GM12878 (cell line): ENCODE results near the gene AGGF1. TPM values are rescaled to one million over a fixed set of nuclear protein-coding genes. Genes with fewer than 3 reads are reported as not detected.

ENCODE experiments used
- ATAC-seq: fragments of 200-7000 bp; cut with Tn5 transposase; 3 replicates; pipeline ENCODE4 v1.9.1; 2020; ENCODE audit warnings: mild to moderate bottlenecking, moderate library complexity
- BruUV-seq: library from RNA; stranded (reverse); fragments of 400-500 nt; replicated peaks from 2 replicates; lab custom pipeline; 2021; lab: Mats Ljungman, UMichigan
- CTCF ChIA-PET: fragments of 300-600 bp; sonication (Branson Sonifier 250); formaldehyde crosslinking; extraction: SDS; loops from one replicate; lab custom pipeline; 2021; ENCODE audit warnings: inconsistent platforms; lab: Yijun Ruan, JAX
- POLR2A ChIA-PET: fragments of 350-600 bp; formaldehyde crosslinking; extraction: SDS; loops from one replicate; lab custom pipeline; 2021; ENCODE audit warnings: inconsistent platforms; lab: Charles Lee
- RAD21 ChIA-PET: fragments of 300-600 bp; sonication (Branson Sonifier 250); formaldehyde crosslinking; loops from one replicate; lab custom pipeline; 2023; ENCODE audit warnings: antibody characterized with exemption; ENCODE audit not compliant: unreplicated experiment; lab: Charles Lee
- SMC1A ChIA-PET: fragments of 300-600 bp; sonication (Branson Sonifier 250); formaldehyde crosslinking; loops from one replicate; lab custom pipeline; 2023; ENCODE audit not compliant: unreplicated experiment, uncharacterized antibody; lab: Charles Lee
- DNase-seq: peaks from one replicate; pipeline ENCODE4 v3.0.0-alpha.2; 2011; ENCODE audit warnings: low read depth, low spot score
- FAIRE-seq: peaks from 3 replicates; lab custom pipeline; 2011; peaks lifted over from hg19 to GRCh38; lab: Jason Lieb, UNC
- H2AFZ ChIP-seq: 2 replicates; pipeline ENCODE4 v1.6.0; 2011; ENCODE audit warnings: low read depth, low read length, control low read depth; ENCODE audit not compliant: control insufficient read depth
- H3K27ac ChIP-seq: 2 replicates; pipeline ENCODE4 v1.5.1; 2011; ENCODE audit warnings: control low read depth; ENCODE audit not compliant: control insufficient read depth, insufficient read depth
- H3K27me3 ChIP-seq, 2 experiments: replicated peaks in 1 of 2; 2 replicates each; pipeline versions ENCODE4 v1.6.0 to v1.6.1; 2011; ENCODE audit warnings: low read length in 1 of 2; ENCODE audit not compliant: control insufficient read depth in 2 of 2, insufficient read depth in 2 of 2
- H3K36me3 ChIP-seq, 2 experiments: 2 replicates each; pipeline ENCODE4 v1.5.1; 2011; ENCODE audit warnings: low read length in 1 of 2; ENCODE audit not compliant: control insufficient read depth in 2 of 2, insufficient read depth in 2 of 2
- H3K4me1 ChIP-seq: 2 replicates; pipeline ENCODE4 v1.6.1; 2011; ENCODE audit warnings: mild to moderate bottlenecking, low read length, moderate library complexity, mixed read lengths; ENCODE audit not compliant: control insufficient read depth, insufficient read depth
- H3K4me2 ChIP-seq: 2 replicates; pipeline ENCODE4 v1.6.0; 2011; ENCODE audit warnings: control low read depth; ENCODE audit not compliant: control insufficient read depth, insufficient read depth
- H3K4me3 ChIP-seq: fragments of 200-600 bp; sonication (generic); 2 replicates; pipeline ENCODE4 v1.5.1; 2016
- H3K79me2 ChIP-seq: 2 replicates; pipeline ENCODE4 v1.6.0; 2011; ENCODE audit warnings: low read length; ENCODE audit not compliant: control insufficient read depth, insufficient read depth
- H3K9ac ChIP-seq: 2 replicates; pipeline ENCODE4 v1.8.0; 2011; ENCODE audit warnings: low read length, control low read depth, mixed read lengths; ENCODE audit not compliant: control insufficient read depth, insufficient read depth
- H3K9me3 ChIP-seq: replicated peaks from 3 replicates; pipeline ENCODE4 v1.5.1; 2011; ENCODE audit warnings: mild to moderate bottlenecking, low read length; ENCODE audit not compliant: control insufficient read depth, insufficient read depth
- H4K20me1 ChIP-seq: 2 replicates; pipeline ENCODE4 v1.6.0; 2011; ENCODE audit not compliant: control insufficient read depth, insufficient read depth
- CBX3 ChIP-seq: fragments of 200-600 bp; sonication (generic); IDR thresholded peaks from 2 replicates; pipeline ENCODE4 v1.6.1; 2016; ENCODE audit warnings: low read depth, borderline replicate concordance
- EGR1 ChIP-seq, 2 experiments: IDR thresholded peaks; 1 replicate in 1 of 2; 2 replicates in 1 of 2; pipeline ENCODE4 v1.6.1; 2011 to 2012; ENCODE audit warnings: low read depth in 2 of 2, low read length in 2 of 2, borderline replicate concordance in 1 of 2, mild to moderate bottlenecking in 1 of 2, moderate library complexity in 1 of 2
- GATAD2B ChIP-seq: fragments of 450-650 bp; conservative IDR thresholded peaks from 2 replicates; pipeline ENCODE4 v1.6.1; 2017; ENCODE audit warnings: low read depth, mild to moderate bottlenecking, moderate library complexity
- MEF2B ChIP-seq: fragments of 450-650 bp; IDR thresholded peaks from 2 replicates; pipeline ENCODE4 v1.6.1; 2018; ENCODE audit warnings: mild to moderate bottlenecking, moderate library complexity; ENCODE audit not compliant: partially characterized antibody, poor library complexity, severe bottlenecking
- POLR2AphosphoS2 ChIP-seq: IDR thresholded peaks from 2 replicates; pipeline ENCODE4 v1.6.1; 2011; ENCODE audit warnings: low read depth, mild to moderate bottlenecking, low read length, improper control_type of control experiment, moderate library complexity
- SPI1 ChIP-seq: IDR thresholded peaks from 2 replicates; pipeline ENCODE4 v1.6.1; 2011; ENCODE audit warnings: low read depth, mild to moderate bottlenecking, low read length, moderate library complexity, borderline replicate concordance; ENCODE audit not compliant: insufficient read depth
- WGBS: methylation state at CpG from one replicate; pipeline ENCODE4 v1.1.6; 2016; ENCODE audit warnings: low lambda C conversion rate; ENCODE audit not compliant: insufficient replicate concordance, insufficient coverage; ENCODE audit errors: missing lambda C conversion rate; 5-methylcytosine and 5-hydroxymethylcytosine counted together
- in situ Hi-C: fragments of 300-500 bp; cut with MboI; formaldehyde crosslinking; loops from 9 replicates; pipeline ENCODE4 v1.14.3; 2018; ENCODE audit warnings: mixed read lengths
- intact Hi-C: fragments of 100-400 bp; cut with micrococcal nuclease; formaldehyde crosslinking; loops from one replicate; pipeline ENCODE4 v1.14.2; 2022; ENCODE audit not compliant: unreplicated experiment
- polyA plus RNA-seq, 11 experiments: library from polyadenylated mRNA; depleted of rRNA in 4 of 11; unstranded in 6 of 11; stranded (reverse) in 5 of 11; fragments of >200 nt; fragmentation: Nextera tagmentation in 4 of 11; fragmentation: Illumina TruSeq in 1 of 11; extraction: Ambion mirVana in 4 of 11; extraction: Trizol in 1 of 11; gene quantifications; 1 replicate in 1 of 11; 2 replicates in 10 of 11; pipeline versions ENCODE4 v1.2.1 to v1.2.3, GENCODE V29; 2011 to 2016; ENCODE audit warnings: inconsistent platforms in 2 of 11, missing spikeins in 2 of 11, low read depth in 1 of 11
- total RNA-seq, 4 experiments: library from RNA; depleted of rRNA in 3 of 4; stranded (reverse); fragments of >200 nt in 3 of 4; fragmentation: Illumina TruSeq in 1 of 4; extraction: Trizol in 1 of 4; gene quantifications; 2 replicates each; pipeline versions ENCODE4 v1.2.1 to v1.2.3, GENCODE V29; 2013 to 2021

Gene AGGF1
- total and polyA plus RNA-seq, 10 of the 15 experiments (the other 5 are each of a cell fraction or from before 2014, with no cell fraction given), result 7.3 to 43.4 (median 20.2) TPM

DNA sequence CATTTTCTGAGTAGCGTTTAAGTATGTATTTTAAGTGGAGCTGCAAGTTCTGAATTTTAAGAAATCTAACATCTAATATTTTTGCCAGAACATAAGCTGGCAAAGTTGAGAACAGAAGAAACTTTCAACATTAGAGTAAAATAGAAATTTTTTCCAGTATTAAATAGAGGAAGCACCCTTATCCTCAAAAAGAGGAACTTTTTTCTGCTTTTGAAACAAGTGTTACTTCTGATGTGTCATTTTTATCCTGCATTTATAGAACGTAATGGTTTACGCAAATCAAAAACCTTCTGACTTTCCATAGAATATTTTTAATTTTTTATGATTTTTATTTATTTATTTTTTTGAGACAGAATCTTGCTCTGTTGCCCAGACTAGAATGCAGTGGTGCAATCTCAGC is 35.1 kb downstream of the AGGF1 start (continued):
- TF ChIP-seq MEF2B (no peak), GATAD2B (no peak)

- RAD21 ChIA-PET, result interaction anchor here (1.0 kb wide), 1 partner anchor 291 kb away, joined by 3 read pairs; no protein-coding TSS in a partner anchor
- H3K9ac ChIP-seq, result no peak overlapping the region
- no peaks in the 10 kb centered on the region for H3K27me3 ChIP-seq
- DNase-seq (no peak), ATAC-seq (peak; percentile 73), FAIRE-seq (peak; percentile 13)
- peaks cover 0 to 8% of the 10 kb centered on the region in 2 experiments; a peak in 1 of 4 replicates for H3K36me3 ChIP-seq
- TF ChIP-seq CBX3 (no peak), POLR2AphosphoS2 (no peak), EGR1 (IDR thresholded peaks at IDR 0.05; ENCODE audit: borderline replicate concordance in 1 of 2, low read depth in 2 of 2, low read length in 2 of 2) (no peak), SPI1 (0 out of 2 replicates have a peak, but pooled peaks have one; percentile 12)
- peaks cover 10% of the 10 kb centered on the region; the same call in 1 of the 2 replicates for H3K4me1 ChIP-seq
- in situ Hi-C loops (no loop called here), intact Hi-C loops (no loop called here)
- WGBS, result 15% methylated on average over 1 of the region's 1 CpG
- no TSS peak for BruUV-seq
- CTCF ChIA-PET, result interaction anchor here (1.3 kb wide), 1 partner anchor 370 kb away, joined by 3 read pairs; no protein-coding TSS in a partner anchor
- no peaks in the 10 kb centered on the region; the same call in 2 of the 3 replicates for H3K9me3 ChIP-seq
- POLR2A ChIA-PET, result no interaction called here
- no peaks in the 10 kb centered on the region for H4K20me1 ChIP-seq
- H3K4me3 ChIP-seq, result no peak overlapping the region
- H3K27ac ChIP-seq, result no peak overlapping the region
- no peaks in the 10 kb centered on the region for H3K79me2 ChIP-seq
- no peak overlapping the region for H3K4me2 ChIP-seq
- H2AFZ ChIP-seq, result no peak overlapping the region
- SMC1A ChIA-PET, result interaction anchor here (1.7 to 2.0 kb wide), 2 partner anchors 15 to 20 kb away, joined by 4 read pairs; no protein-coding TSS in a partner anchor
Observed at GRCh38 chr5:77066184-77066583, 36.0 kb downstream of the AGGF1 start.
